ENCODE results near the gene SELENOM.

The SELENOM gene

GRCh38 chr22:31103899-31104694 lies 3.3 kb downstream of the SELENOM start:
- Histone ChIP-seq H3K36me3 (ENCODE audit: insufficient read depth) (no peaks in the 10 kb centered on the region), H3K4me1 (ENCODE audit: low read depth, poor library complexity, severe bottlenecking) (peaks cover 4% of the 10 kb centered on the region), H3K4me3 (IDR thresholded peaks at IDR 0.05; ENCODE audit: insufficient read depth, low read depth, low read length) (no peak overlapping the region), H4K20me1 (ENCODE audit: insufficient read depth) (no peaks in the 10 kb centered on the region), H3K4me2 (no peak overlapping the region), H3K9ac (no peak overlapping the region), H2AFZ (ENCODE audit: low read depth) (no peak overlapping the region), H3K27ac (no peak overlapping the region), H3K79me2 (ENCODE audit: insufficient read depth, low read depth) (no peaks in the 10 kb centered on the region), H3K27me3 (ENCODE audit: insufficient read depth, low read depth) (no peaks in the 10 kb centered on the region)
- no peak for TF ChIP-seq CTCF (conservative IDR thresholded peaks at IDR 0.05; ENCODE audit: low read depth, low read length)

DNA sequence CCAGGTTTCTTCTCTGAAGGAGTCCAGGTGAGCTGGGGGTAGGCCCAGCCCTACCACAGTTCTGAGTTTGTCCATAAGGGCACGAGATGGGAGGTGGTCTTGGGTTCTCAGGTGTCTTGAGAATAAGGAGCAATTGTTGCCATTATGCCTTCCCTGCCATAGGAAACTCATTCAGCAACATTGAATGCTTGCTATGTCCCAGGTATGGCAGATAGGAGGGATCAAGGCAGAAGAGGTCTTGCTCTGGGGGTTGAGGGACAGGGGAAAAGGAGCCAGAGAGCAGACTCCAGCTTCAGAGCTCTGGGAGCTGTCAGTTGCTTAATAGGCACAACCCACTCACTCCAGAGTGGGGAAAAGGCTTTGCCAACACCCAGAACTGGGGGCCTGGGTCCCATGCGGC lies 4.3 kb downstream of the SELENOM start:
- no peaks in the 10 kb centered on the region for H4K20me1 ChIP-seq (ENCODE audit: insufficient read depth)
- H3K4me2 ChIP-seq = no peak overlapping the region
- no peak overlapping the region for H3K4me3 ChIP-seq (IDR thresholded peaks at IDR 0.05; ENCODE audit: insufficient read depth, low read depth, low read length)
- no peaks in the 10 kb centered on the region for H3K79me2 ChIP-seq (ENCODE audit: insufficient read depth, low read depth)
- H3K27ac ChIP-seq = no peak overlapping the region
- TF ChIP-seq CTCF (conservative IDR thresholded peaks at IDR 0.05; ENCODE audit: low read depth, low read length) = no peak
- no peaks in the 10 kb centered on the region for H3K36me3 ChIP-seq (ENCODE audit: insufficient read depth)
- H3K27me3 ChIP-seq (ENCODE audit: insufficient read depth, low read depth) = no peaks in the 10 kb centered on the region
- no peak overlapping the region for H2AFZ ChIP-seq (ENCODE audit: low read depth)
- peaks cover under 1% of the 10 kb centered on the region for H3K4me1 ChIP-seq (ENCODE audit: low read depth, poor library complexity, severe bottlenecking)
- no peak overlapping the region for H3K9ac ChIP-seq

GRCh38 chr22:31102441-31103081 lies 4.8 kb downstream of the SELENOM start:
- no peak overlapping the region for H3K4me3 ChIP-seq (IDR thresholded peaks at IDR 0.05; ENCODE audit: insufficient read depth, low read depth, low read length)
- H2AFZ ChIP-seq (ENCODE audit: low read depth) = no peak overlapping the region
- no peak overlapping the region for H3K27ac ChIP-seq
- no peak for TF ChIP-seq CTCF (conservative IDR thresholded peaks at IDR 0.05; ENCODE audit: low read depth, low read length)
- no peaks in the 10 kb centered on the region for H4K20me1 ChIP-seq (ENCODE audit: insufficient read depth)
- no peaks in the 10 kb centered on the region for H3K4me1 ChIP-seq (ENCODE audit: low read depth, poor library complexity, severe bottlenecking)
- H3K9ac ChIP-seq = no peak overlapping the region
- H3K79me2 ChIP-seq (ENCODE audit: insufficient read depth, low read depth) = no peaks in the 10 kb centered on the region
- H3K36me3 ChIP-seq (ENCODE audit: insufficient read depth) = no peaks in the 10 kb centered on the region
- H3K27me3 ChIP-seq (ENCODE audit: insufficient read depth, low read depth) = no peaks in the 10 kb centered on the region
- H3K4me2 ChIP-seq = no peak overlapping the region

DNA sequence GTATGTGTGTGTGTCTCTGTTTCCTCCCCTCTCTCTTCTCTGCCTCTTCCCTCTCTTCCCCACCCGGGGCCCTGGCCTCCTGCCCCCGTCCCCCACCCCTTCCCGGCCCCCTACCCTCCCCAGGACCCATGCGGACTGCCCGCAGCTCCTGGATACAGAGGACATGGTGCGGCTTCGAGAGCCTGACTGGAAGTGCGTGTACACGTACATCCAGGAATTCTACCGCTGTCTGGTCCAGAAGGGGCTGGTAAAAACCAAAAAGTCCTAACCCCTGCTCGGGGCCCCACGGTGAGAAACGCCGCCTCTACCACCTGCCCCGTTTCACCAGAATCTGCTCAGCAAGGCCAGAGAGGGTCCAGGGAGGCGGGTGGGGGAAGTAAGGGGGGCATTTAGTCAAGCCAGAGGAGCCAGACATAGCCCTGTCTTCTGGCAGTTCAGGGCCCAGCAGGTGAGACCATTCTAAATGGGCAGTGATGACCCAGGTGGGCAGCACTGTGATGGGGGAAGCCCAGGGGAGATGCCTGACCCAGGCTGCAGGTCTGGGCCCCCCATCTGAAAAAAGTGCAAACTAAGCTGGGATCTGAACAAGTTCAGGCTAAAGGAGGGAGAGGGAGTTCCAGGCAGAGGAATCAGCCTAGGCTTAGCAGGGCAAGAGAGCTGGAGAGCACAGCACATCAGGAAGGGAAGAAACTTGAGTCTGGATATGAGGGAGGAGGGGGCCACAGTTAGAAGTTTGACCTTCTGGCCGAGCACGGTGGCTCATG lies 6.4 kb downstream of the SELENOM start:
- no peaks in the 10 kb centered on the region for H3K36me3 ChIP-seq (ENCODE audit: insufficient read depth)
- H3K27ac ChIP-seq = no peak overlapping the region
- no peak overlapping the region for H3K4me3 ChIP-seq (IDR thresholded peaks at IDR 0.05; ENCODE audit: insufficient read depth, low read depth, low read length)
- no peak overlapping the region for H3K9ac ChIP-seq
- no peaks in the 10 kb centered on the region for H3K27me3 ChIP-seq (ENCODE audit: insufficient read depth, low read depth)
- H3K4me1 ChIP-seq (ENCODE audit: low read depth, poor library complexity, severe bottlenecking) = no peaks in the 10 kb centered on the region
- TF ChIP-seq CTCF (conservative IDR thresholded peaks at IDR 0.05; ENCODE audit: low read depth, low read length) = no peak
- no peak overlapping the region for H2AFZ ChIP-seq (ENCODE audit: low read depth)
- no peaks in the 10 kb centered on the region for H3K79me2 ChIP-seq (ENCODE audit: insufficient read depth, low read depth)
- H4K20me1 ChIP-seq (ENCODE audit: insufficient read depth) = no peaks in the 10 kb centered on the region
- no peak overlapping the region for H3K4me2 ChIP-seq
